ENCODE data around the gene RFTN1.

- TF ChIP-seq FOXP2 (optimal IDR thresholded peaks at IDR 0.05; ENCODE audit: control extremely low read depth, extremely low read length, insufficient read depth) (no peak), EZH2 (IDR thresholded peaks at IDR 0.05) (no peak)
These were observed 223.3 kb downstream of the RFTN1 start for GRCh38 chr3:16290007-16290826.
